ENCODE data around the gene MLN. TPM values are rescaled to one million over a fixed set of nuclear protein-coding genes. Genes with fewer than 3 reads are reported as not detected.

Gene MLN
- total RNA-seq, 1 donor from 2014 or later = not detected

DNA sequence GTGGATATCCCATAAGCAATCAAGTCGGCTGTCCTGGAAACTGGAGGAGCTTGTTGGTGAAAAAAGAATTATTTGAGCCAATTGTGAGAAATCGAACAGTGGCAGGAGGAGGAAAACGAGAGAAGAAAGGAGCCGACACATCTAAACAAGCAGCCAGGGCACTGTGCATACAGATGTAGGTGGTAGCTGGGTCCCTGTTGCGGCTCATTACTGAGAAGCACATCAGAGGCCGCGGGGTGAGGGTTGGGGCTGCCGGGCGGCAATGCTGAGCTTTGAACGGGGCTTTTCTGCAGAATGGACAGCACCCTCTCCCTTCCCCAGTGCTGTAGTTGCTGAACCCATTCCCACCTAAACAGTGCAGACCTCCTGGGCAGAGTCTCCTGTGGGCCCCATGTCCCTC, 10.8 kb downstream of the MLN start:
- FAIRE-seq = no peak

GRCh38 chr6:33791620-33792019, 12.2 kb downstream of the MLN start:
- no peak for DNase-seq (ENCODE audit: low read depth)
- TF ChIP-seq, protein P1, sequence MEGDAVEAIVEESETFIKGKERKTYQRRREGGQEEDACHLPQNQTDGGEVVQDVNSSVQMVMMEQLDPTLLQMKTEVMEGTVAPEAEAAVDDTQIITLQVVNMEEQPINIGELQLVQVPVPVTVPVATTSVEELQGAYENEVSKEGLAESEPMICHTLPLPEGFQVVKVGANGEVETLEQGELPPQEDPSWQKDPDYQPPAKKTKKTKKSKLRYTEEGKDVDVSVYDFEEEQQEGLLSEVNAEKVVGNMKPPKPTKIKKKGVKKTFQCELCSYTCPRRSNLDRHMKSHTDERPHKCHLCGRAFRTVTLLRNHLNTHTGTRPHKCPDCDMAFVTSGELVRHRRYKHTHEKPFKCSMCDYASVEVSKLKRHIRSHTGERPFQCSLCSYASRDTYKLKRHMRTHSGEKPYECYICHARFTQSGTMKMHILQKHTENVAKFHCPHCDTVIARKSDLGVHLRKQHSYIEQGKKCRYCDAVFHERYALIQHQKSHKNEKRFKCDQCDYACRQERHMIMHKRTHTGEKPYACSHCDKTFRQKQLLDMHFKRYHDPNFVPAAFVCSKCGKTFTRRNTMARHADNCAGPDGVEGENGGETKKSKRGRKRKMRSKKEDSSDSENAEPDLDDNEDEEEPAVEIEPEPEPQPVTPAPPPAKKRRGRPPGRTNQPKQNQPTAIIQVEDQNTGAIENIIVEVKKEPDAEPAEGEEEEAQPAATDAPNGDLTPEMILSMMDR (IDR thresholded peaks at IDR 0.05; ENCODE audit: insufficient read depth, low read length, severe bottlenecking) = no peak
- H3K27me3 ChIP-seq (ENCODE audit: control insufficient read depth, insufficient read depth, low read length) = peaks cover 2% of the 10 kb centered on the region
- peaks cover 1% of the 10 kb centered on the region for H3K36me3 ChIP-seq (ENCODE audit: control insufficient read depth, insufficient read depth, low read length)
- no peak overlapping the region for H3K4me3 ChIP-seq (ENCODE audit: low read depth, low read length)
- no peak for FAIRE-seq

More for the DNA sequence above, 10.8 kb downstream of the MLN start:
- H3K36me3 ChIP-seq (ENCODE audit: control insufficient read depth, insufficient read depth, low read length) = peaks cover 1% of the 10 kb centered on the region
- no peak overlapping the region for H3K4me3 ChIP-seq (ENCODE audit: low read depth, low read length)
- no peak for DNase-seq (ENCODE audit: low read depth)
- peaks cover 2% of the 10 kb centered on the region for H3K27me3 ChIP-seq (ENCODE audit: control insufficient read depth, insufficient read depth, low read length)
- TF ChIP-seq, protein P1 (IDR thresholded peaks at IDR 0.05; ENCODE audit: insufficient read depth, low read length, severe bottlenecking) = no peak

GRCh38 chr6:33790910-33791309, 12.9 kb downstream of the MLN start:
- no peak overlapping the region for H3K4me3 ChIP-seq (ENCODE audit: low read depth, low read length)
- DNase-seq (ENCODE audit: low read depth) (no peak), FAIRE-seq (no peak)
- H3K36me3 ChIP-seq (ENCODE audit: control insufficient read depth, insufficient read depth, low read length) = peaks cover 1% of the 10 kb centered on the region
- H3K27me3 ChIP-seq (ENCODE audit: control insufficient read depth, insufficient read depth, low read length) = peaks cover 2% of the 10 kb centered on the region
- TF ChIP-seq, protein P1 (IDR thresholded peaks at IDR 0.05; ENCODE audit: insufficient read depth, low read length, severe bottlenecking) = no peak

DNA sequence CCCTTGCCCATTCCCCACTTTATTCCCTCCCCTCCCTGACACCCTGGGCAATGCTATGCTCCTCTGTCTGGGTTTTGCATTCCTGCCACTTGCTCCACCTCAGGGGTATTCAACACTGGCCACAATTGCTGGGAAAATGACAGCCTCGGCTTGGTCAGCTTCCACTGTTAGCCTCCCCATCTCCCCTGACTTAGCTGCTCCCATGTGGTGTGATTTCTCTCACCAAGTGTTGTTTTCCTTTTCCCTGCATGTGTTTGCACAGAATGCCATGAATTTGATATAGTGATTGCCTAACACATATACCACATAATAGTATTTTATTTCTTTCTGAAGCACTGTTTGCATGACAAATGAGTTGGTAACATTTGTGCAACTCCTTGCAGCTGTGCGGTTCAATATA, 13.4 kb downstream of the MLN start:
- TF ChIP-seq, protein P1 (IDR thresholded peaks at IDR 0.05; ENCODE audit: insufficient read depth, low read length, severe bottlenecking) = no peak
- Histone ChIP-seq H3K36me3 (ENCODE audit: control insufficient read depth, insufficient read depth, low read length) (peaks cover 1% of the 10 kb centered on the region), H3K27me3 (ENCODE audit: control insufficient read depth, insufficient read depth, low read length) (peaks cover 2% of the 10 kb centered on the region), H3K4me3 (ENCODE audit: low read depth, low read length) (no peak overlapping the region)
- DNase-seq (ENCODE audit: low read depth) (no peak), FAIRE-seq (no peak)

DNA sequence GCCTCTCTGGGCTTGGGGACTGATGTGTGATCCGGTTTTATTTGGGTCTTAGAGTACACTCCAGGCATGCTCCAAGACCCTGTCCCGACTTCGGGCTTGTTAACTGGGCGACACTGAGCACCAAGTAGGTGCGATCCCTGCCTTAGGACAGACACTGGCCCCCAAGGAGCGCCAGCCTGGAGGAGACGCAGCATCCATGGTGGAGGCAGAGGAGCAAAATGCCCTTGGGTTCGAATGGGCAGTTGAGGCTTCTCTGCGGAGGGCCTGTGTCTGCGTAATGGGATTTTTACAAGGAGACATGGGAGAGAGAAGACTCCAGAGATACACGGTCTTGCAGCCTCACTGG, 14.3 kb downstream of the MLN start:
- TF ChIP-seq, protein P1 (IDR thresholded peaks at IDR 0.05; ENCODE audit: insufficient read depth, low read length, severe bottlenecking) = no peak
- FAIRE-seq = no peak
- H3K4me3 ChIP-seq (ENCODE audit: low read depth, low read length) = no peak overlapping the region

More for the DNA sequence above, 14.3 kb downstream of the MLN start:
- peaks cover 8% of the 10 kb centered on the region for H3K36me3 ChIP-seq (ENCODE audit: control insufficient read depth, insufficient read depth, low read length)
- DNase-seq (ENCODE audit: low read depth) = no peak
- peaks cover 2% of the 10 kb centered on the region for H3K27me3 ChIP-seq (ENCODE audit: control insufficient read depth, insufficient read depth, low read length)
